COR-L47 (cell line): ENCODE results near the gene ABLIM2.

Source experiments
- DNase-seq: peaks from one replicate; lab custom pipeline; 2025; lab: John Stamatoyannopoulos, UW

Gene ABLIM2

DNA sequence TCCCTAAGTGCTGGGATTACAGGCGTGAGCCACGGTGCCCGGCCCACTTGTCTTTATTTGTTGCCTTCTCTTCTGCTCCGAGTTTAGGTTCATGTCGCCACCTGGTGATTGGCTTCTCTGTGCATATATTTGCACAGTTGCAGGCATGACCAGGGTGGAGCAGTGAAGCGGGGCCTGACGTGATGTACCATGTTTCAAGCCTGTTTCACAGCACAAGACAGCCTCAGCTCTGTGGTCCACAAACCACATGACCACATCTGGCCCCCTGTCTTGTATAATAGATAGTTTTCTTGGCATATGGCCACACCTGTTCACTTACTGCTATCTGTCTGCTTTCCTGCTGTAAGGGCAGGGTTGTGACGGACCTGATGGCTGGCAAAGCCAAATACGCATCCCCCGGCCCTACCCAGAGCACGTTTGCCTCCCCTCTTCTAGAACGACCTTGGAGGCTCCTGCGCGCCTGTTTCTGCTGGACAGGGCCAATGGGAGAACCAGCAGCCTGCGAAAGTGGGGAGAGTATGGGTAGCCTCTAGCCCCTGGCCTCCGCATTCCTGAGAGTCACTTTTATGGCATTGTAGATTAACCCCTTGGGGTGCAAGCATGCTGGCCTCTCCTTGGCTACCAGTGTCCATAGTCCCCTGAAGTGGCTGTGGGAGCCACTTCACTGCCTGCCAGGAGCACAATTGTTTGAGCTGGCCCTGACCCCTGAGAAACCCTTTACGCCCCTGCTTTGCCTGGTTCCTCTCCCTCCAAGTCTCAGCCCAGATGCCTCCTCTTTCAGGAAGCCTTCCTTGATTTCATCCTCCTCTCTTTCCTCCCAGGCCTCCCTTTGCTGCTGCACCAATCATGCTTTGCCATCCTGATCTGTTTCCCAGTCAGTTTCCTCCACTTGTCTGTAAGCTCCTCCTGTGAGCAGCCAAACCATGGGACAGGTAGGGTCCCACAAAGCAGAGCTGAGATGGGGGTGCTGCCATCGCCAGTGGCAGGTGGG, 34.4 kb upstream of the ABLIM2 start:
- DNase-seq: peak; percentile 76

DNA sequence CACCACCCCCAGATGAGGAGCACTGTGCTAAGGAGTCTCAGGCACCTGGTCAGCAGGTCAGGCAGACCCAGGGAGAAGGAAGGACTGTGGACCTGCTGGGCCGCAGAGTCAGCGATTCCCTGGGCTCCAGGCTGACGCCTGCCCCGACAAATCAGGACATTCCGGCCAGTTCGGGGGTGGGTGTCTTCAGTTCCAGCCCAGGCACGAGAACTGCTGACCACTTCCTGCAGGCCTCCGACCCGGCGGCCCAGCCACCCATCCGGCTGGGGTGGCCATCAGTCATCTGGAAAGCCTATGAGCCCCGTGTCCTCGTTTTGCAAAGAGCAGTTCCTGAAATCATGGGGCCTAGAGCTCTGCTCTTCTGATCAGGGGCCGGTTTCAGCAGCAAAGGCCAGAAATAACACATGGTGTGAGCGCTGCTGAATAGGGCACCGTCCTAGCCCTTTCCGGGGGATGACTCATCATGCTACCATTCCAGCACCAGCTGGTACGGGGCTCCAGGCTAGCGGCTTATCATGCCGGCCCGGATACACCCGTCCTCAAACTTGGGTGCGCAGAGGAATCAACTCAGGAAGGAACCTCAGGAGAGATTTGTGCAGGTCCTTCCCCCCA, 32.6 kb upstream of the ABLIM2 start:
- DNase-seq: no peak

DNA sequence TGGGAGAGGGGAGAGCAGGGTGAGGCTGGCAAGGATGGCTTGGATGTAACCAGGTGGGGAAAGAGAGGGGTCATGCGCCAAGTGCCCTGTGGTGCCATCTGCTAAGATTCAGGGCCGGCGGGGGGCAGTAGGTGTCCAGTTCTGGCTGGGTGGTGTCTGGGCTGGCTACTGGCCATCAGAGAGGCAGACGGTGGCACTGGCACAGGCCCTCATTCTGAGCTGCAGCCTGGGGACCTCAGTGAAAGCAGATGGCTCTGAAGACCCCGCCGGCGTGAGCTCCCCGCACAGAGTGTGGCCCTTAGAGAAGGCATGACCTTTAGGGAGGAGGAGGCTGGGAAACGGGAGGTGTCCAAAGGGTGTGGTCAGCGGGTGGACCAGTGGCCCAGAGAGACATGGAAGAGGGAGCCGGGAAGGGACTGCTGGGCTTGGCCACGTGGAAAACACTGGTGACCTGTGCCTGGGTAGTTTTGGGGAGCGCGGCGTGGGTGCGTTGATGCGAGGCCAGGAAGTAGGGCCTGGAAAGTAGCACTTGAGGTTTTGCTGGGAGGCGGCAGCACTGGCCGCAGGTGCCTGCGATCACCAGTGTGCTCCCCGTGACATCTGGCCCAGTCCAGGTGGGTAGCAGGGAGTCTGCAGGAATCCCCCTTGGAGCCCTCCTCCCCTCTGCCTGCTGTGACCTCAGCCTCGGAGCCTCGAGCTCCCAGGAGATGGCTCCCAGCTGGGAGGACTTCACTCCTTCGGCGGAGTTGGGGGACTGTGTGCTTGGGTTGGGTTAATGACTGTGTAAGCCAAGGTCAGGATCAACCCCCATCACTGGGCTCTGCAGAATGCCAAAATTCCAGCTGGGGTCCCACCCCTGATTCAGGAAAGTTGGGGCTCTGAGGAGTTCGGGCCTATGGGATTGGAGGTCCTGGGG, 31.2 kb upstream of the ABLIM2 start:
- DNase-seq: no peak

DNA sequence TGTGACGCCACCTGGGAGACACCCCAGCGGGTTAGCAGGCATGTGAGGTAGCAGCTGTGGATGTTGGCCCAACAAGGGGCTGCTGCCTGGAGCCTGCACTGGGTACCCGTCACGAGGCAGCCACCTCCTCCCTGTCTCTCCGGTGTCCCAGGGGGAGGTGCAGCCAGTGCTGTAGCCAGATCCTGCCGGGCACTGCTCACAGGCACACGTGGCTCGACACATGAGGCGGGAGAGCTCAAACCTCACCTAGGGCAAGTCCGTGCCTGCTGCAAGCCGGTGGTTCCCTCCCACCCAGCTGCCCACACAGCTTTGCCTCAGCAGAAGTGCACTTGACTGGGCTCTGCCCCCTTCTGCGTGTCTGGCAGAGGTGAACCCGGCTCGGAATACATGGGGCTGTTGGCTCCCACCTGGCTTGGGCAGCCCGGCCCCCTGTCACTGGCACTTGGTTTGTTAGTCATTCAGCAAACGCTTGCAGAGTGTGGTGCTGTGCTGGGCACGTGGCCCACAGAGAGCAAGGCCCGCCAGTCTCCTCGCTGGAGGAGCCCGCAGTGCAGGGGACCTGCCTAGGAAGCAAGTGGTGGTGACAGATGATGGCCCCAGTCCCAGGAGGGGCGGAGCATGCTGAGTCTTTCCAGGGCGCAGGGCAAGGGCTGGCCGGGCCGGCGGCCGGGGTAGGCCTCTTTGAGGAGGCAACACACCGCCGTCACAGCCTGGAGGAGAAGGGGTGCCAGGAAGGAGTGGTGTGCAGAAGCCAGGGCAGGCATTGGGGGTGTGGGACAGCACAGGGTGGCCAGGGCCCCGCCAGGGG, 30.3 kb upstream of the ABLIM2 start:
- DNase-seq: peak; percentile 86

DNA sequence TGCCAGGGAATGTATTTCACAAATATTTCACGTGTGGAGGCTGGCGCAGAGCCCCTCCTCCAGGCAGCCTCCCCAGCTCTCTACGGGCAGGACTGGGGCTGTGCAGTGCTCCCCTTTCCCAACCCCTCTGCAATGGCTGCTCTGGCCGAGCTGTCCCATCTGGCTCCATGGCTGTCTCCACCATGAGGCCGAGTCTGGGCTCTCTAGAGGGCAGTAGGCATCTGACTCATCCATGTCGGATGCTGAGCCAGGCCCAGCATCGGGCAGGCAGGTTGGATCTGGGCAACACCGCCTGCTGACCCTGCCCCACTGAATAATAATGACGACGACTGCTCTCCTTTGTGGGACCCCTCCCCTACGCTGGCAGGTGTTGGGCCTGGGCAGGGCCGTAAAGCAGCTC, 29.5 kb upstream of the ABLIM2 start:
- no peak for DNase-seq

DNA sequence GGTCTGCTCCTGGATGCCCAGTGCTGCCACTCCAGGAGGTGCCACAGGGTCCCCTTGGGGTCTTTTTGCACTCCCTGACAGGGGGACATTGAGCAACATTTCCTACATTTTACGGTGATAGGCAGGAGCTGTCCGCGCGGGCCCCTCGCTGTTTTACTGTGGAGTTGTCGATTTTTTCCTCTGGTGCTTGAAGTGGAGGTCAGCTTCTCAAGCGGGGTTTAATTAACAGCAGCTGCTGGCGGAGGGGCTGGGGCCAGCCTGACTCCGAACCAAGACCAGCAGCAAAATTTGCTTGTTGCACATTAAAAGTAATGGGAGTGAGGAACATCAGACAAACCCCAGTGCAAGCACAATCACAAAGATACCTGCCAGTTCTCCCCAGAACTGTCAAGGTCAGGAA, 27.3 kb upstream of the ABLIM2 start:
- no peak for DNase-seq

DNA sequence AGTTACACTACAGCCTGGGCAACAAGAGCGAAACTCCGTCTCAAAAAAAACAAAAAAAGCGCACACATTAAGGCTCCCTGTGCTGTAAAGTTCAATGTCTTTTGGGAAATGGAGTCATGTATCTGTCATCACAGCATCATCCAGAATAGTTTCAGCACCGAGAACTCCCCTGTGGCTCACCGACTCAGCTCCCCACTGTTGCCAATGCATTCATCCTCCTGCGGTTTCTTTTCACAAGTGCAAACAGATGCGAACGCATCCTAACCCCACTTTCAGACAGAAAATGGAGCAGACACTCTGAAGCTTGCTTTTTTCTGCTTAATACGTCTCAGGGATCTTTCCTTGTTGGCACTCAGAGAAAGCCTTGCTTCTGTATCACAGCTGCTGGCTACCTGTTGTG, 26.7 kb upstream of the ABLIM2 start:
- DNase-seq: no peak

DNA sequence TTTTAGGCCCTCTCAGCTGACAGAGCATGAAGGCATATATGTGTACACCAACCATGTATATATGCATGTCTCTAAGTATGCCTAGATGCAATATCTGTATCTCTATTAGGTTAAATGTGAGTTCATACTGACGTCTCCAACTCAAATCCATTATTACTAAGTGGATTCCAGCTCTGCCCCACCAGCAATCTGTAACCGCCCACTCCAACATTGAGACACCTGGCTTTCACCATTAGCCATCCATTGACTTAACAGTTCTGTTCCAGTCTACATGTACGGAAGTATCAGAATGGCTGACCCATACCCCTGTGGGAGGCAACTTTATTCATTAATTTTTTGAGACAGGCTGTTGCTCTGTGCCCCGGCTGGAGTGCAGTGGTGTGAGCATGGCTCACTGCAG, 25.4 kb upstream of the ABLIM2 start:
- DNase-seq: no peak

DNA sequence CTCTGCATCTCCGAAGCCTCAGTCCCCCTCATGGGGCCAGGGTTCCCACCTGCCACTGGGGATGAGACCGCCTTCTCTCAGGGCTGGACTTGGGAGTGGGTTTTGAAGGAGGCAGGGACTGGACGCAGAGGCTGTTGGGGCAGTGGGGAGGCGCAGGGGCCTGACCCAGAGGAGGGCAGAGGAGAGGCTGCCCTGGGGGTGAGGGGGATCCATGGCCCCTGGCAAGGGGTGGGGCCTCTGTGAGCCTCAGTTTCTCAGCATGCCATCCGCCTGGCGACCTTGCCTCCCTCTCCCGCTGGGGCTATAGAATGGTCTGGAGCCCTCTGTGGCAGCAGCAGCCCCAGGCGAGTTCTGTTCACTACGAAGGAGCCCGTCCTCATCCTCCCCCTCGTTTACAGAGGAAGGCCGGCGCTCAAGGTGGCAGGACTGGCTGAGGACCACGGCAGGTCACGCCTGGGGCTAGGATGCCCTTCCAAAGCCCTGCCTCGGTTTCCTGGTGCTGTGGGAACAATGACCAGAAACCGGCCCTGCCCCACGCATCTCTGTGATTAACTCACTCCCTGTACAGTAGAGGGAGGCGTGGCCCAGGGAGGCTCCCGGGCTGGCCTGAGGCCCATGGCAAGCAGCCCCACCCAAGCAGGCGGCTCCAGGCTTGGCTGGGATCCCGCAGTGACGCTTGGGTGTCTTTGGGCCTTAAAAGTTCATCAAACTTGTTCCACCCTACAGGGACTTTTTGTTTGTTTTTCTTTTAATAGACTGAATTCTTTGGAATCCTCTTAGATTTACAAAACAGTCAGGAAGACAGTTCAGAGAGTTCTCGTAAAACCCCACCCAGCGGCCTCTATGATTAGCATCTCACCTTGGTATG, 24.5 kb upstream of the ABLIM2 start:
- peak; percentile 28 for DNase-seq

DNA sequence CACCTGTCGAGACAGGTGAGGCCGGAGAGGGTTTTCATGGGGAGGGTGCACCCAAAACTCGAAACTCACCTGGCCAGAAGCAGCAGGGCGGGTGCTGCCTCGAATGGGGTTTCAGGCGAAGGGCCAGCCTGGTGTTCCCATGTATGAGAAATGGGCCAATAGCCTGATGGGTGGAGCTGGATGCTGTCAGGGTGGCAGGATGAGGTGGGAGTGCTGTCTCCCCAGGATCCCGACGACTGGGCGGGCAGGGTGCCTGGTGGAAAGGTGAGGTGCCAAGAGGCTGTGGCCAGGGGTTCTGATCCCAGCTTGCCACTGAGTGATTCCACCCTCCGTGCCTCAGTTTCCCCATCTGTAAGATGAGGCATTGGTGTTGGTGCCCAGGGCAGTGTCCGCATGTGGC, 23.7 kb upstream of the ABLIM2 start:
- no peak for DNase-seq

DNA sequence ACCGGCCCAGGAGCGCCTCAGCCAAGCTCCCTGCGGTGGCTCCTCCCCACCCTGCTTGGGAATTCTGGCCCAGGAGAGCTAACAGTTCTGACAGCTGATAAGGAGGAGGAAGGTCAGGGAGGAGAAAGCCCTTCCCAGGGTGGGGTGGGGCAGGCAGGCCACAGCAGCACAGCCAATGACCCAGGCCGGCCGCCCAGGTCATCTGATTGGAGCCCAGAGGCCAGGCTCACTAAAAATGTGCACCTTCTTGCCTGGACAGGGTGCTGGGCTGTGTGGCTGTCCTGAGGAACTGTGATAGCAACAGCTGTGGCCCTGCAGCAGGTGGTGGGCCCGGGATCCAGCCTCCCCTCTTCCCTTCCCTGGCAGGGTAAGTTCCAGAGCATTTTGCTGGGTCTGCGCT, 23.2 kb upstream of the ABLIM2 start:
- DNase-seq: no peak

DNA sequence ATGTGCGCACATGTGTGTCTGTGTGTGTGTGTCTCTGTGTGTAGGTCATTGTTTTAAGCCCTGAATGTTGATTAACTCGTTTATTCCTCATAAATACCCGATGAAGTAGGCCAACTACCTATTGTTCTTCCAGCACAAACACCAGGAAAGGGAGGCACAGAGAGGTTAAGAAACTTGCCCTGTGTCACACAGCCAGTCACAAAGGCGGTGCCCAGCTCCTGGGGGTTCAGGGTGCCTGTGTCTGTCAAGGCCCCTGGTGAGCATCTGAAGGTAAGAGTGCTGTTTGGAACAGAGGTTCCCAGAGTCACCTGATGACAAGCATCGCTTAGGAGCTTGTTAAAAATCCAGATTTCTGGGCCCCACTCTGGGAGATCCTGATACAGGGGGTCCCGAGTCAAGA, 22.5 kb upstream of the ABLIM2 start:
- no peak for DNase-seq

DNA sequence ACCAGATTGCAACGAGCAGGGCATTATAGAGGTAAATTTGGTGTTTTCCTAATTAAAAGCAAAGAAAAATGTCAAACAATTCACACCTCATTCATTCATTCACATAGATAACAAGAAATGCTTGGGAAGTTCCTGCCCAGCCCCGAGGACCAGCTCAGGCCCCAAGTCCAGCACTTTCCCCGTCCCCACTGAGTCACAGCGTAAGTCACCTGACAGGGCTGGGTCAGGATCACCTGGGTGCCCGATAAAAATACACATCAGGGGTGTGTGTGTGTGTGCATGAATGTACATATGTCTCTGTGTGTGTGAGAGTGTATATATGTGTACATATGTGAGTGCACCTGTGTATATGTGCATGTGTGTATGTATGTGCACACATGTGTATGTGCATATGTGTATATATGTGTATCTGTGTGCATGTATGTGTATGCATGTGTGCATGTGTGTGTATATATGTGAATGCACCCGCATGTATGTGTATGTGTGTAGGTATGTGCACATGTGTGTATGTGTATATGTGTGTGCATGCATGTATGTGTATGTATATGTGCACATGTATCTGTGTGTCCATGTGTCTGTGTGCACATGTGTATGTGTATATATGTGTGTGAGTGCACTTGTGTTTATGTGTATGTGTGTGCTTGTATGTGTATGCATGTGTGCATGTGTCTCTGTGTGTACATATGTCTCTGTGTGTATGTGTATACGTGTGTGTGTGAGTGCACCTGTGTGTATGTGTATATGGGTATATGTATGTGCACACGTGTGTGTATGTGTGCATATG, 21.9 kb upstream of the ABLIM2 start:
- no peak for DNase-seq

DNA sequence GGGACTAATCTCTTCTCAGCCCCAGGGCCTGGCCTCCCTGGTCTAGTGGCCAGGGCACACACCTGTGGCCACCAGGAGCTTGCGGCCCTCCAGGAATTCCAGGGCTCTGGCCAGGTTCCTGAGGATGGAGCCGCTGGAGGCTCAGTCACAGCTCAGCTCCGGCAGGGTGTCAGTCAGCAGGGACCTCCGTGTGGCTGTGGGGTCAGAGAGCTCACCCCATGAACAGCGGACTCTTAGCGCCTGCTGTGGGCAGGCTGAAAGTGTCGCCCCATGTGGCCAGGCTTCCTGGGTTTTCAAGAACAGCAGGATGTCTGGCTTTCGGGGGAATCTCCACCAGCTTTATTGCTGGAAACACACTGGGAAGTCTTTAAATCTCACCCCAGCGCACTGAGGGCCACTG, 21.2 kb upstream of the ABLIM2 start:
- DNase-seq: no peak

DNA sequence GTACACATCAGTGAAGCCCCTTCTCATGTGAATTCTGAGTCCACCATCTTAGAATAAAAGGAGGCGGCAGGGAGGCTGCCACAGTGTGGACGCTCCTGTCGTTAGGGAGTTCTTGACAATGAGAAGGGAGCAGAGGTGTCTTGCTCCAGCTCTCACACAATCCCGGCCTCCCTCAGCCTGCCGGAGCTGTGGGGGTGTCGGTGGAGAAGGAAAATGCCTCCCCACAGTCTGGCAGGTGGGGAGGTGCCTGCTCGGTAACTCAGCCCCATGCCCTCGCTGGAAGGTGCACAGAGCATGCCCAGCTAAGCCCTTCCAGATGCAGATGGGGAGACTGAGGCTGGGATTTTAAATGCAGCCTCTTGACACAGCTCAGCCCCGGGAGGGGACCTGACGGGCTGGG, 20.5 kb upstream of the ABLIM2 start:
- DNase-seq: no peak

DNA sequence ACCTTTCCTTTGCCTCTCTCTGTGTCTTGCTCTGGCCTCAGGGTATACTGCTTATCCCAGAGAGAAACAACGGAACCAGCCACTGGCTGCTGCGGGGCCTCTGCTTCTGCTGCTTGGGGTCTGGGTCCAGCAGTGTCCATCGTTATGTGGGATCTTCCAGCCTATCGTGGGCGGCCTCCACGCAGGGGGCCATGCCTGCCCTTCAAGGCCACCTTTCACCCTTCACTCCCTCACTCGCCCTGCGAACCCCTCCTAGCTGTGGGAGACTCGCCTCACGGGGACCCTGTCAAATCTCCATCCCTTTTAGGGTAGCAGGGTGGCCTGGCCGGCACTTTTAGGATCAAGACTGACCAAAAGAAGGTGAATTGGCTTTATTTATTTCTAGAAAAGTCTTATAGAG, 19.3 kb upstream of the ABLIM2 start:
- DNase-seq: no peak

DNA sequence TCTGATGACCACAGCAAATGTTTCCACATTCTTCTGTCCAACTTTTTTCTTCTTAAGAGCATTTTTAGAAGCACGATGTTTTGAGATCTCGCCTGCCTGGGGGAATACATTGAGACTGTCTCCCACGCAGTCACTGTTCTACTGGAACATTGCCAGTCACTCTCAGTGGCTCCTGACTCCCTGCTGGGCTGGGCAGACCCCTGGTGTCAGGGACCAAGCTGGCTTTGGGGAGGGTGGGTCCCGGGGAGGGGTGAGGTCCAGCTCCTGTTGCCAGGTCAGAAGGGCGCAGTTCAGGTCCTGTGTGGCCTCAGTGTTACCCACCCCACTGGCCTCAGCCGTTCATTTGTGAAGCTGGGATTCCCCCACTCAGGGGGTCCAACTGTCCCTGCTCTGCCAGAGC, 18.9 kb upstream of the ABLIM2 start:
- DNase-seq: no peak

DNA sequence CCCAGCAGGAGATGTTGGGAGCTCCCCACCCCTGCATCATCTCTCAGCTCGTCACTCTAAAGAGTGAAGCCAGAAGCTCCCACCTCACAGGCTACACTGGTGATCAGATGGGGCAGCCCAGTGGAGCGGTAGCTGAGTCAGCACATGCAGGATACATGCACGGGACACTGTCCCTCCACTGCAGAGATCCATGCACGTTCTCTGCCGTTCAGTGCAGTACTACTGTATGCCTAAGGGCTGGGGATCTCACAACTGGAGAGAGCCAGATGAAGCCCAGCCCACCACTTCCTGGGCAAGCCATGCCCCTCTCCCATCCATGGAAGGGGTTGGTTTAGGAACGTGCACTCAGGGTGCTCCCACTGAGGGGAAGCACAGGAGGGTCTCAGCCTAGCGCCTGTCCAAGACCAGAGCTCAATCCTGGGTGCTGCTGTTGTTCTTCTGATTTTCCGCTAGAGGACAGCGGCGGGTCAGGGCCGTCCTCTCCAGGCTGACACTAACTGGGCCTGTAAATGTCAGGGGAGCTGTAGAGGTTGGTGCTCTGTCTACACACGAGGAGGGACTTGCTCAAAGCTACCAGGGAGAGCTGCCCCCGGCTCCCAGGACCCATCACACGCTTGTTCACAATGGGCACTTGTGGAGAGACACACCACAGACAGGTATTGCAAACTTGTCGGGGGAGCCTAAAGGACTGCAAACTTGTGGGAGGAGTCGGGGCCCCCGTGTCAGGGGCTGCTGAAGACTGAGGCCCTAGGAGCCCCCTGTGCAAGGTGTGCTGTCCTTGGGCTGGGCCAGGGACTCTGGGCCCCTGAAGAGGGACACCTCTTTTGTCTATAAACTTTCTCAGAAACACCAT, 18.2 kb upstream of the ABLIM2 start:
- DNase-seq: peak; percentile 43

DNA sequence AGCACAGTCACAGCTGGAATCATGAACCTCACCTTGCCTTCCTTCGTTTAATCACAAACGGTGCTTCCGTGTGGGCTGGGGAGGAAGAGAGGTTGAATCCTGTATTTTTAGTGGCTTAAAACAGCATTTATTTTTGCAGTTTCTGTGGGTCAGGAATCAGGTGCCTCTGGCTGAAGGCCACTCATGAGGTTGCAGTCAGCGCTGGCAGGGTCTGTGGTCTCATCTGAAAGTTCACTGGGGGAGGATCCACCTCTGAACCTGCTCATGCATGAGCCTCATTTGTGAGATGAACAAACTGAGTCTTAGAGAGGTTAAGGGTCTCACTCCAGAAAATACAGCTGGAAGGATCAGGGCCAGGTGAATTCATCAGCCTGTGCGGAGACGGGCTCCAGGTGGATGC, 17.1 kb upstream of the ABLIM2 start:
- DNase-seq: no peak
